Limb (tissue), 2 donors: ENCODE results near the gene TMEM179.

Experiments used
- DNase-seq, 2 donors: peaks; one replicate each; pipeline ENCODE4 v3.0.0-alpha.2; 2016; ENCODE audit errors: extremely low spot score in 2 of 2

Gene TMEM179

GRCh38 chr14:104545942-104546501, 58.5 kb downstream of the TMEM179 start:
- DNase-seq: peak in 1 of 2 donors; percentile 42

GRCh38 chr14:104545151-104545941, 59.2 kb downstream of the TMEM179 start:
- DNase-seq: peak in 1 of 2 donors; percentile 54

GRCh38 chr14:104544362-104544961, 60.1 kb downstream of the TMEM179 start:
- DNase-seq: no peak

- no peak for DNase-seq
Measured at GRCh38 chr14:104542871-104543830, 61.4 kb downstream of the TMEM179 start.

- DNase-seq: no peak
Measured at GRCh38 chr14:104541905-104542465, 62.6 kb downstream of the TMEM179 start.
